Left renal cortex interstitium (tissue), 4 donors: ENCODE results near the gene S100A1. TPM values are rescaled to one million over a fixed set of nuclear protein-coding genes. Genes with fewer than 3 reads are reported as not detected.
A peak's percentile ranks its signal among the peaks of the same experiment; 100 is the strongest.
"Not testable (repeated sequence)": the region's sequence is repeated elsewhere in the genome, so short reads cannot be mapped to it uniquely, and the experiment has no call there.

Source experiments
- DNase-seq, 4 donors: peaks; one replicate each; pipeline ENCODE4 v3.0.0-alpha.2; 2013; ENCODE audit warnings: low read depth in 4 of 4, low spot score in 2 of 4, missing footprints in 1 of 4
- polyA plus RNA-seq, 4 donors: library from polyadenylated mRNA; unstranded; fragments of 120-200 nt; gene quantifications; one replicate each; pipeline ENCODE4 v1.2.1, GENCODE V29; 2013; ENCODE audit not compliant: insufficient read length in 4 of 4

Gene S100A1
- polyA plus RNA-seq, 4 donors = 20.3 to 36.3 (median 23.9) TPM

DNA sequence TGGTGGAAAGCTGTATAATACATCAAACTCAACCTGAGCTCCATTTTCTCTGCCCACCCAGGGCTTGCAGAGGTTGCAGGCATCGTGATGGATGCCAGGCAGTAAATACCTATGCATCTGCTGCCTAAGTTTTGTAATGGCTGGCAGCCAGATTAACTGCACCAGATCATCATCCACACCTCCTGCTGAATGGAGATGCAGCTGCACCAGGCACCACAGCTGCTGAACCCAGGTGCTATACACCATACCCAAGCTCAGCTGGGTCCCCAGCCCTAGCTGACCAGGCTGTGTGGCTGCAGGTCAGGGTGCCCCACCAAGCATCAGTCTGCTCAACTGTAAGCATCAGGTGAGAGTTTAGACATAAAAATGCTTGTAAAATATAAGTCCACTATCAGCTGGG lies 23.5 kb downstream of the S100A1 start:
- DNase-seq = no peak

GRCh38 chr1:153652805-153653500 lies 24.7 kb downstream of the S100A1 start:
- no peak for DNase-seq

DNA sequence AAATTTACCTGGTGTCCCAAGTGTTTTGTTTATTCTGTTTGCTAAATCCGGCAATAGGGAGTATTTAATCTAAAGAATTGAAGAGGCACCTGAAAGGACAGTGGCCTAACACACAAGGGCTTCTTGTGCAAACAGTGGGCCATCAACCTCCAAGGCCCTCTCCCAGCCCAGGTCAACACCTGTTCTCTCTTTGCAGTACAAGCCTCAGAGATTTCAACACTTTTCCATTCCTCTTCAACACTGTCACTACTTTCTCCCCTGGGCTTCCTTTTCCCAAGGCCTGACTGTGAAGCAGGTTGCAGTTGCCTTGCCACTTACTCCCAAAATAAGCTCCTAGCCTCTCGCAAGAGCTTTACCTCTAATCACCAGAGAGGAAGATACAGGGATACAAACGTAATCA lies 27.1 kb downstream of the S100A1 start:
- no peak for DNase-seq

- peak in 3 of 4 donors; percentile 77 to 87 (median 85) for DNase-seq
These were observed 30.4 kb downstream of the S100A1 start, which contains the start of gene SNAPIN for GRCh38 chr1:153658400-153659174. Gene SNAPIN (plus strand): TSS chr1:153658703. CDS start chr1:153658744, 41 bp downstream.

DNA sequence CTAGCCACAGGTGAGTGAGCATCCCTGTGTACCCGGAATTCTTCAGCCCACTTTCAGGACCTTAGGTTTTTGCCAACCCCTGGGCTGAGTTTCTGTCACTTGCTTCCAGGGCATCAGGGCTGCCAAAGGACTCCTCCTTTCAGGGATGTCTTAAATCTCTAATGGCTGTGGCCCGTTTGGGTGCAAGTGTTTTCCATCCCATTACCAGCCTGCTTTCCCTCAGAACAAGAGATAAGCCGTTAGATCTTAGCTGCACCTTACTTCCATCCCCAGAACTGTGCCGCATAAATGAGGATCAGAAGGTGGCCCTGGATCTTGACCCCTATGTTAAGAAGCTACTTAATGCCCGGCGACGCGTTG lies 30.9 kb downstream of the S100A1 start:
- no peak for DNase-seq

- no peak for DNase-seq
These were observed 31.4 kb downstream of the S100A1 start for GRCh38 chr1:153659656-153660055.

GRCh38 chr1:153661111-153661708 lies 33.0 kb downstream of the S100A1 start:
- DNase-seq = no peak

DNA sequence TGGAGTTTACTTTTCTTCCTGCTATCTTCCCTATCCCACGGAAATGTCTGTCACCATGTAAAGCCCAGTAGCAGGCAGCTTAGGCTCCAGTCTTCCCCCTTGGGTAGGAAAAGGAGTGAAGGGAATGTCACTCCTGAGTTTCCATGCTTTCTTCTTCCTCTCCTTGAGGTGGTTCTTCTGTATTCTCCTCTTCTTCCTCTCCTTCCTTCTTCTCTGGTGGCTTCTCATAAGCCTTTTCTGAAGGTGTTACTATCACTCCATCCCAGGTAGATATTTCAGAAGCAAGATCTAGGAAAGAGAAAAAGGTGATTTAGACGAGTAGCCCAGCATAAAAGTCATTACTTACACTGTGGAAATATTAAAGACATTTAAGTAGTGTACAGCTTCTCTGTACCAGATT lies 34.0 kb downstream of the S100A1 start:
- no peak for DNase-seq

DNA sequence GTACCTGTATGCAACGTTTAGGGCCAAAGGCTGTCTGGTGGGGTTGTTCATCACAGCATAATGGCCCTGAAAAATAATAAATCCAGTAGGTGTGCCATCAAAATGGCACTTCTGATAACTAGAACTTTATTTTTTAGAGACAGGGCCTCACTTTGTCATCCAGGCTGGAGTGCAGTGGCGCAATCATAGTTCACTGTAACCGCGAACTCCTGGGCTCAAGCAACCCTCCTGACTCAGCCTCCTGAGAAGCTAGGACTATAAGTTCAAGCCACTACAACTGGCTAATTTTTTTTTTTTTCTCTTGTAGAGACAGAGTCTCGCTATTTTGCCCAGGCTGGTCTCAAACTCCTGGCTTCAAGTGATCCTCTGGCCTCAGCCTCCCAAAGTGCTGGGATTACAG lies 35.0 kb downstream of the S100A1 start:
- DNase-seq = no peak

GRCh38 chr1:153667439-153667838 lies 39.2 kb downstream of the S100A1 start:
- no peak for DNase-seq

DNA sequence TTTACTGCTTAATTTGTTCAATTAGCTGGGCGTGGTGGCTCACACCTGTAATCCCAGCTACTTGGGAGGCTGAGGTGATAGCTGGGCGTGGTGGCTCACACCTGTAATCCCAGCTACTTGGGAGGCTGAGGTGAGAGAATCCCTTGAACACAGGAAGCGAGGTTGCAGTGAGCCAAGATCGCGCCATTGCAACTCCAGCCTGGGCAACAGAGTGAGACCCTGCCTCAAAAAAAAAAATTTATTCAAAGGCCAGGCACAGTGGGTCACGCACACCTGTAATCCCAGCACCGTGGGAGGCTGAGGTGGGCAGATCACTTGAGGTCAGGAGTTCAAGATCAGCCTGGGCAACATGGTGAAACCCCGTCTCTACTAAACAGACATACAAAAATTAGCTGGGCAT lies 40.4 kb downstream of the S100A1 start:
- DNase-seq = not testable (repeated sequence)

GRCh38 chr1:153669606-153670005 lies 41.4 kb downstream of the S100A1 start:
- DNase-seq = no peak

GRCh38 chr1:153670257-153670858 lies 42.1 kb downstream of the S100A1 start:
- no peak for DNase-seq

- DNase-seq = peak; percentile 97 to 99 (median 98)
These were observed 42.8 kb downstream of the S100A1 start, which contains the start of gene ILF2 for GRCh38 chr1:153670859-153671627. Gene ILF2 (minus strand): TSS chr1:153670993. CDS start chr1:153670922, 71 bp downstream.

DNA sequence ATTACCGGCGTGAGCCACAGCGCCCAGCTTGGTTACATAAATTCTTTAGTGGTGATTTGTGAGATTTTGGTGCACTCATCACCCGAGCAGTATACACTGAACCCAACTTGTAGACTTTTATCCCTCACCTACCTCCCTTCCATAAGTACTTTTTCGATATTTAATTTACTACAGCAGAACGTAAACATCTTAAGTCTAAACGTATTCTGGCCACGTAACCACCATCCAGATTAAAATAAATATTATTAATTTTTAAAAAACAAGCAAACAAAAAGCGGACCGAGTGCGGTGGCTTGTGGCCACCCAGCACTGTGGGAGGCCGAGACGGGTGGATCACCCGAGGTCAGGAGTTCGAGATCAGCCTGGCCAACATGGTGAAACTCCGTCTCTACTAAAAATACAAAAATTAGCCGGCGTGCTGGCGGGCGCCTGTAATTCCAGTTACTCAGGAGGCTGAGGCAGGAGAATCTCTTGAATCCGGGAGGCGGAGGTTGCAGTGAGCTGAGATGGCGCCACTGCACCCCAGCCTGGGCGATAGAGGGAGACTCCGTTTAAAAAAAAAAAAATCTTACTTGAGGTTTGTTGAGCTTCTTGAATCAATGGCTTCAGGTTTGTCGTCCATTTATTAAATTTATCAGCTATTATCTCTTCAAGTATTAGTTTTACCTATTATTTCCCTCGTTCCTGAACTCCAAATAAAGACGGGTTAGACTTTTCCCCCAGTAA lies 43.6 kb downstream of the S100A1 start:
- DNase-seq = not testable (repeated sequence)

DNA sequence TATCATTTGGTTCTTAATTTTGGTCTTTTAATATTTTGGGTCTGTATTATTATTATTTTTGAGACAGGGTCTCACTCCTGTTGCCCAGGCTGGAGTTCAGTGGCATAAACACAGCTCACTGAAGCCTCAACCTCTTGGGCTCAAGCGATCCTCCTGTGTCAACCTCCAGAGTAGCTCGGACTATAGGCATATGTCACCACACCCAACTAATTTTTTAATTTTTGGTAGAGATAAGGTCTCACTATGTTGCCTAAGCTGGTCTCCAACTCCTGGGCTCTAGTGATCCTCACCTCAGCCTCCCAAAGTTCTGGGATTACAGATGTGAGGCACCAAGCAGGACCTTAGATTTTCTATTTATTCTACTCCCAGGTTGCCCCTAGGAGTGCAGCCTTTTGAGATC lies 45.3 kb downstream of the S100A1 start:
- DNase-seq = no peak

GRCh38 chr1:153677718-153678518 lies 49.7 kb downstream of the S100A1 start:
- DNase-seq = no peak

DNA sequence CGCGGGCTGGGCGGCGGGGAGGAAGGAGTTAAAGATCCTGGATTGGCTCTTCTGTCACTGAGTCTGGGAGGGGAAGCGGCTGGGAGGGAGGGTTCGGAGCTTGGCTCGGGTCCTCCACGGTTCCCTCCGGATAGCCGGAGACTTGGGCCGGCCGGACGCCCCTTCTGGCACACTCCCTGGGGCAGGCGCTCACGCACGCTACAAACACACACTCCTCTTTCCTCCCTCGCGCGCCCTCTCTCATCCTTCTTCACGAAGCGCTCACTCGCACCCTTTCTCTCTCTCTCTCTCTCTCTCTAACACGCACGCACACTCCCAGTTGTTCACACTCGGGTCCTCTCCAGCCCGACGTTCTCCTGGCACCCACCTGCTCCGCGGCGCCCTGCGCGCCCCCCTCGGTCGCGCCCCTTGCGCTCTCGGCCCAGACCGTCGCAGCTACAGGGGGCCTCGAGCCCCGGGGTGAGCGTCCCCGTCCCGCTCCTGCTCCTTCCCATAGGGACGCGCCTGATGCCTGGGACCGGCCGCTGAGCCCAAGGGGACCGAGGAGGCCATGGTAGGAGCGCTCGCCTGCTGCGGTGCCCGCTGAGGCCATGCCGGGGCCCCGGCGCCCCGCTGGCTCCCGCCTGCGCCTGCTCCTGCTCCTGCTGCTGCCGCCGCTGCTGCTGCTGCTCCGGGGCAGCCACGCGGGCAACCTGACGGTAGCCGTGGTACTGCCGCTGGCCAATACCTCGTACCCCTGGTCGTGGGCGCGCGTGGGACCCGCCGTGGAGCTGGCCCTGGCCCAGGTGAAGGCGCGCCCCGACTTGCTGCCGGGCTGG lies 50.5 kb downstream of the S100A1 start, which contains the start of gene NPR1:
Gene NPR1, plus strand, starts transcription at position 170 of the 818 bp plus-strand sequence. Its CDS starts 421 bp downstream, at position 591.
- no peak for DNase-seq
